Stomach (tissue), 4 donors: ENCODE results near the gene KSR2.
"Not testable (repeated sequence)": the region's sequence is repeated elsewhere in the genome, so short reads cannot be mapped to it uniquely, and the experiment has no call there.

Experiments used
- CTCF ChIP-seq, 7 experiments: fragments of 450-650 bp in 4 of 7; fragments of 200-600 bp in 3 of 7; sonication (generic) in 3 of 7; IDR thresholded peaks; one replicate each; pipeline ENCODE4 v1.5.1; 2016 to 2019; ENCODE audit warnings: antibody characterized with exemption in 7 of 7, control low read depth in 2 of 7, mild to moderate bottlenecking in 1 of 7
- POLR2A ChIP-seq, 4 donors: fragments of 450-650 bp; IDR thresholded peaks; one replicate each; pipeline ENCODE4 v1.6.1; 2016; ENCODE audit warnings: antibody characterized with exemption in 4 of 4, control low read depth in 2 of 4, mild to moderate bottlenecking in 1 of 4, moderate library complexity in 1 of 4

GRCh38 chr12:117999806-118000205, 31.0 kb upstream of the KSR2 start:
- TF ChIP-seq POLR2A, CTCF (IDR thresholded peaks at IDR 0.05): not testable (repeated sequence)
